ENCODE measurements around the gene SOHLH2.

SOHLH2 gene

GRCh38 chr13:36259361-36260137, 45.2 kb upstream of the SOHLH2 start:
- Histone ChIP-seq H3K27me3 (ENCODE audit: insufficient read depth, poor library complexity, severe bottlenecking) (no peaks in the 10 kb centered on the region), H3K4me3 (replicated peaks; ENCODE audit: insufficient read depth, low read length) (no peak overlapping the region), H3K27ac (replicated peaks) (no peak overlapping the region)
- TF ChIP-seq POLR2AphosphoS5 (IDR thresholded peaks at IDR 0.05; ENCODE audit: low read depth) (no peak), CTCF (IDR thresholded peaks at IDR 0.05; ENCODE audit: insufficient read depth, low read length) (no peak), REST (IDR thresholded peaks at IDR 0.05; ENCODE audit: insufficient replicate concordance, low read depth) (no peak), GABPA (IDR thresholded peaks at IDR 0.05; ENCODE audit: low read depth) (no peak), SPI1 (IDR thresholded peaks at IDR 0.05; ENCODE audit: borderline replicate concordance, low read depth) (no peak)
- no peak for DNase-seq (ENCODE audit: low read depth in 1 of 2, low spot score in 1 of 2)

- no peak for DNase-seq (ENCODE audit: low read depth in 1 of 2, low spot score in 1 of 2)
- TF ChIP-seq GABPA (IDR thresholded peaks at IDR 0.05; ENCODE audit: low read depth), result no peak
- no peak for TF ChIP-seq CTCF (IDR thresholded peaks at IDR 0.05; ENCODE audit: insufficient read depth, low read length)
- TF ChIP-seq REST (IDR thresholded peaks at IDR 0.05; ENCODE audit: insufficient replicate concordance, low read depth), result no peak
- TF ChIP-seq POLR2AphosphoS5 (IDR thresholded peaks at IDR 0.05; ENCODE audit: low read depth), result no peak
- no peak for TF ChIP-seq SPI1 (IDR thresholded peaks at IDR 0.05; ENCODE audit: borderline replicate concordance, low read depth)
Observed at GRCh38 chr13:36258831-36259230, 44.5 kb upstream of the SOHLH2 start.

GRCh38 chr13:36251526-36251925, 37.2 kb upstream of the SOHLH2 start:
- DNase-seq (ENCODE audit: low read depth in 1 of 2, low spot score in 1 of 2), result no peak

More at GRCh38 chr13:36258831-36259230, 44.5 kb upstream of the SOHLH2 start:
- Histone ChIP-seq H3K27me3 (ENCODE audit: insufficient read depth, poor library complexity, severe bottlenecking) (no peaks in the 10 kb centered on the region), H3K27ac (replicated peaks) (no peak overlapping the region), H3K4me3 (replicated peaks; ENCODE audit: insufficient read depth, low read length) (no peak overlapping the region)

More at GRCh38 chr13:36251526-36251925, 37.2 kb upstream of the SOHLH2 start:
- H3K4me3 ChIP-seq (replicated peaks; ENCODE audit: insufficient read depth, low read length), result no peak overlapping the region
- no peaks in the 10 kb centered on the region for H3K27me3 ChIP-seq (ENCODE audit: insufficient read depth, poor library complexity, severe bottlenecking)
- no peak overlapping the region for H3K27ac ChIP-seq (replicated peaks)
- TF ChIP-seq SPI1 (IDR thresholded peaks at IDR 0.05; ENCODE audit: borderline replicate concordance, low read depth), result no peak
- no peak for TF ChIP-seq POLR2AphosphoS5 (IDR thresholded peaks at IDR 0.05; ENCODE audit: low read depth)
- TF ChIP-seq GABPA (IDR thresholded peaks at IDR 0.05; ENCODE audit: low read depth), result no peak
- TF ChIP-seq REST (IDR thresholded peaks at IDR 0.05; ENCODE audit: insufficient replicate concordance, low read depth), result no peak
- TF ChIP-seq CTCF (IDR thresholded peaks at IDR 0.05; ENCODE audit: insufficient read depth, low read length), result no peak
